Measurements from ENCODE around the gene UQCRC1.

GRCh38 chr3:48652923-48653715 is 43.7 kb upstream of the UQCRC1 start:
- TF ChIP-seq, protein P1, sequence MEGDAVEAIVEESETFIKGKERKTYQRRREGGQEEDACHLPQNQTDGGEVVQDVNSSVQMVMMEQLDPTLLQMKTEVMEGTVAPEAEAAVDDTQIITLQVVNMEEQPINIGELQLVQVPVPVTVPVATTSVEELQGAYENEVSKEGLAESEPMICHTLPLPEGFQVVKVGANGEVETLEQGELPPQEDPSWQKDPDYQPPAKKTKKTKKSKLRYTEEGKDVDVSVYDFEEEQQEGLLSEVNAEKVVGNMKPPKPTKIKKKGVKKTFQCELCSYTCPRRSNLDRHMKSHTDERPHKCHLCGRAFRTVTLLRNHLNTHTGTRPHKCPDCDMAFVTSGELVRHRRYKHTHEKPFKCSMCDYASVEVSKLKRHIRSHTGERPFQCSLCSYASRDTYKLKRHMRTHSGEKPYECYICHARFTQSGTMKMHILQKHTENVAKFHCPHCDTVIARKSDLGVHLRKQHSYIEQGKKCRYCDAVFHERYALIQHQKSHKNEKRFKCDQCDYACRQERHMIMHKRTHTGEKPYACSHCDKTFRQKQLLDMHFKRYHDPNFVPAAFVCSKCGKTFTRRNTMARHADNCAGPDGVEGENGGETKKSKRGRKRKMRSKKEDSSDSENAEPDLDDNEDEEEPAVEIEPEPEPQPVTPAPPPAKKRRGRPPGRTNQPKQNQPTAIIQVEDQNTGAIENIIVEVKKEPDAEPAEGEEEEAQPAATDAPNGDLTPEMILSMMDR (IDR thresholded peaks at IDR 0.05; ENCODE audit: borderline replicate concordance, extremely low read depth, low read length, poor library complexity, severe bottlenecking): no peak
- TF ChIP-seq EZH2 (IDR thresholded peaks at IDR 0.05; ENCODE audit: borderline replicate concordance, low read depth, low read length, severe bottlenecking): no peak
